Occipital lobe (tissue), 3 donors: ENCODE results near the gene FKBP1B. TPM values are rescaled to one million over a fixed set of nuclear protein-coding genes. Genes with fewer than 3 reads are reported as not detected.
"Not testable (repeated sequence)": the region's sequence is repeated elsewhere in the genome, so short reads cannot be mapped to it uniquely, and the experiment has no call there.

Experiments
- DNase-seq: peaks from one replicate; lab custom pipeline; 2025; lab: John Stamatoyannopoulos, UW
- small RNA-seq: library from RNA; depleted of rRNA; stranded (forward); fragments of <200 nt; gene quantifications from one replicate; pipeline ENCODE3, GENCODE V24; 2014
- total RNA-seq: library from RNA; depleted of rRNA; stranded (reverse); fragments of >200 nt; gene quantifications from one replicate; pipeline ENCODE4 v1.2.3, GENCODE V29; 2014

Gene FKBP1B
- total RNA-seq, 1 donor from 2014 or later: 60.0 TPM

GRCh38 chr2:24100732-24101131, 51.2 kb downstream of the FKBP1B start:
- DNase-seq: not testable (repeated sequence)

GRCh38 chr2:24101992-24102391, 52.5 kb downstream of the FKBP1B start:
- no peak for DNase-seq

- DNase-seq: no peak
Measured at GRCh38 chr2:24102677-24103076, 53.1 kb downstream of the FKBP1B start.

GRCh38 chr2:24104110-24104650, 54.6 kb downstream of the FKBP1B start:
- no peak for DNase-seq

GRCh38 chr2:24104906-24105305, 55.4 kb downstream of the FKBP1B start:
- no peak for DNase-seq

GRCh38 chr2:24105816-24106215, 56.3 kb downstream of the FKBP1B start:
- DNase-seq: no peak

GRCh38 chr2:24106786-24107185, 57.2 kb downstream of the FKBP1B start:
- no peak for DNase-seq

GRCh38 chr2:24107336-24107735, 57.8 kb downstream of the FKBP1B start:
- DNase-seq: no peak

- DNase-seq: not testable (repeated sequence)
Measured at GRCh38 chr2:24109431-24109830, 59.9 kb downstream of the FKBP1B start.

GRCh38 chr2:24110660-24111303, 61.2 kb downstream of the FKBP1B start:
- no peak for DNase-seq

GRCh38 chr2:24111407-24111901, 61.9 kb downstream of the FKBP1B start:
- no peak for DNase-seq

Small RNA genes within 50 kb of the gene (small RNA-seq; reads per million reads assigned to genes)
- gene RNU6-370P: not detected

Other genes with a start within 250 kb of the FKBP1B start
- gene ATAD2B, start 122.6 kb upstream of the FKBP1B start, total RNA-seq: 68.5 TPM
- 53.5 TPM for gene UBXN2A, start 109.3 kb upstream of the FKBP1B start, total RNA-seq
- gene MFSD2B, start 39.7 kb upstream of the FKBP1B start, total RNA-seq: not detected
- gene WDCP, start 2.4 kb upstream of the FKBP1B start, total RNA-seq: 23.7 TPM
- 124 TPM for gene SF3B6, start 26.6 kb downstream of the FKBP1B start, total RNA-seq
- gene TP53I3, start 35.1 kb downstream of the FKBP1B start, total RNA-seq: 11.9 TPM
- 0.47 TPM for gene PFN4, start 73.6 kb downstream of the FKBP1B start, total RNA-seq
- gene FAM228B, start 73.7 kb downstream of the FKBP1B start, total RNA-seq: 109 TPM
- gene FAM228A, start 125.3 kb downstream of the FKBP1B start, total RNA-seq: 3.9 TPM